Heart left ventricle (tissue), 16 donors: ENCODE measurements around the gene UBE2H. TPM values are rescaled to one million over a fixed set of nuclear protein-coding genes. Genes with fewer than 3 reads are reported as not detected.
A peak's percentile ranks its signal among the peaks of the same experiment; 100 is the strongest.

ENCODE experiments used
- ATAC-seq, 4 donors: fragments of 200-7000 bp; cut with Tn5 transposase; one replicate each; pipeline ENCODE4 v1.9.1; 2020 to 2022; ENCODE audit warnings: moderate library complexity in 4 of 4, mild to moderate bottlenecking in 3 of 4, moderate number of reproducible peaks in 1 of 4
- DNase-seq, 5 donors: peaks; one replicate each; pipeline ENCODE4 v3.0.0-alpha.2; 2020
- H3K27ac ChIP-seq, 12 donors: fragments of 200-600 bp; sonication (generic) in 4 of 12; one replicate each; pipeline versions ENCODE4 v1.5.0 to v1.8.0; 2016 to 2022; ENCODE audit warnings: mild to moderate bottlenecking in 2 of 12
- H3K27me3 ChIP-seq, 9 donors: fragments of 200-600 bp; sonication (generic) in 2 of 9; one replicate each; pipeline versions ENCODE4 v1.5.1 to v1.8.0; 2016 to 2022; ENCODE audit warnings: mild to moderate bottlenecking in 3 of 9
- H3K36me3 ChIP-seq, 9 donors: fragments of 200-600 bp; sonication (generic) in 2 of 9; one replicate each; pipeline versions ENCODE4 v1.5.0 to v1.8.0; 2018 to 2022; ENCODE audit warnings: mild to moderate bottlenecking in 2 of 9
- H3K4me1 ChIP-seq, 12 donors: fragments of 200-600 bp; sonication (generic) in 4 of 12; one replicate each; pipeline versions ENCODE4 v1.5.0 to v1.8.0; 2016 to 2022; ENCODE audit warnings: mild to moderate bottlenecking in 3 of 12
- H3K4me3 ChIP-seq, 12 donors: fragments of 200-600 bp; sonication (generic) in 4 of 12; one replicate each; pipeline versions ENCODE4 v1.5.0 to v1.8.0; 2017 to 2022; ENCODE audit warnings: mild to moderate bottlenecking in 9 of 12, moderate library complexity in 4 of 12
- H3K9me3 ChIP-seq, 12 donors: fragments of 200-600 bp; sonication (generic) in 4 of 12; one replicate each; pipeline versions ENCODE4 v1.5.0 to v1.8.0; 2016 to 2022; ENCODE audit warnings: mild to moderate bottlenecking in 1 of 12
- CTCF ChIP-seq, 12 donors: fragments of 200-600 bp; sonication (generic) in 4 of 12; IDR thresholded peaks; one replicate each; pipeline versions ENCODE4 v1.5.0 to v1.8.0; 2018 to 2022; ENCODE audit warnings: antibody characterized with exemption in 12 of 12, mild to moderate bottlenecking in 5 of 12
- POLR2A ChIP-seq, 2 donors: fragments of 450-650 bp; IDR thresholded peaks; one replicate each; pipeline ENCODE4 v1.6.1; 2017; ENCODE audit warnings: antibody characterized with exemption in 2 of 2, mild to moderate bottlenecking in 2 of 2, moderate library complexity in 2 of 2
- WGBS, 4 donors: extraction: QIAGEN DNeasy Blood & Tissue Kit in 2 of 4; methylation state at CpG; one replicate each; pipeline versions ENCODE4 v1.1.5 to v1.1.7; 2013 to 2018; 5-methylcytosine and 5-hydroxymethylcytosine counted together
- intact Hi-C, 10 donors: fragments of 100-400 bp; cut with DNase I; formaldehyde crosslinking; loops; one replicate each; pipeline versions ENCODE4 v1.11.1 to v1.14.2; 2022
- polyA plus RNA-seq, 2 donors: library from polyadenylated mRNA; stranded (reverse); fragments of 200-250 nt; gene quantifications; one replicate each; pipeline ENCODE4 v1.2.3, GENCODE V29; 2013
- total RNA-seq, 9 donors: library from RNA; depleted of rRNA in 2 of 9; stranded (reverse); fragments of >200 nt in 2 of 9; fragmentation: NEBNext Ultra II Directional in 3 of 9; extraction: Animal tissue kit (Norgen Biotek cat#: 25700) in 3 of 9; gene quantifications; one replicate each; pipeline versions ENCODE4 v1.1.0 to v1.2.4, GENCODE V29; 2016 to 2023
- donor health status: ischemic (EF 13 %, LVEDD 7.1; RV severe dilation, severe dysfunction).
- donor health status: healthy with polysubstance abuse.
- donor health status: DM: no; HTN: yes; CAD: no.
- donor health status: DM: no; HTN: no; CAD: no.
- donor health status: ischemic (EF 25% LVEDD 6.9; RV normal size, moderate dysfunction).
- donor health status: ischemic (EF 25% LVEDD 5.7; RV mildly dilated, moderate dysfunction).
- donor health status: healthy.
- donor health status: DM: yes; HTN: yes; CAD: no.
- donor health status: ischemic (EF 35%, LVEDD 5.7; RV mildly dilated, moderate dysfunction).
- donor health status: nonischemic (EF 11% LVEDD 7.7; RV severe dilation, severe dysfunction).
- donor health status: DM: yes; HTN: yes; CAD: no.
- donor health status: PGD.
- donor health status: ischemic (EF 29% LVEDD 5.4; RV normal size, mild dysfunction).
- donor health status: nonischemic (EF 23%, LVEDD 6.1; RV moderate dilation, normal function).

The UBE2H gene
- total and polyA plus RNA-seq, 11 donors, result 46.5 to 219 (median 112) TPM

DNA sequence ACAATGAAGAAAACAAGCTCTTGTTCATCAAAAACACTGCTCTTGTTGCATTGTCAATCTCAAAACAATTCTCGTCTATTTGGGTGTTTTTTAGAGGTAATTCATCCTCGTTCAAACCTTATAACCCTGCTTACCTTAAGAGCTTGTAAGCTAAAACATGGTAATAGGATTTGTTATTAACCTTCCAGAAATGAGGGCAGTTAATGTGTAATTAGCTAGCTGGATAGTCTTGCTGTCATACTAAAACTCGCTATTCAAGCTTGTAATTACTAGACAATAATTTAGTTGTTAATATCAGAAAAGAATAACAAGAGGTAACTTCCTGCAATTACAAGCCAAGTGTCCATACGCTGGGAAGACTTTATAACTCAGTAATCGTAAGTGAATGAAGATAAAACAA, 101.6 kb downstream of the UBE2H start:
- no peaks in the 10 kb centered on the region for H3K9me3 ChIP-seq
- H3K27me3 ChIP-seq, result no peaks in the 10 kb centered on the region
- intact Hi-C loops, result no loop called here
- no peak overlapping the region for H3K4me3 ChIP-seq
- no peak overlapping the region for H3K27ac ChIP-seq
- DNase-seq (no peak), ATAC-seq (no peak)
- H3K4me1 ChIP-seq, result peaks cover 3 to 67% (median 41%) of the 10 kb centered on the region in 12 donors
- TF ChIP-seq CTCF (IDR thresholded peaks at IDR 0.05), result no peak
- TF ChIP-seq POLR2A (IDR thresholded peaks at IDR 0.05), result no peak
- H3K36me3 ChIP-seq, result peaks cover 0 to 14% (median 5%) of the 10 kb centered on the region in 9 donors
- WGBS, 4 donors, result 79 to 84% (median 82%) methylated on average over 5 of the region's 5 CpGs

- H3K4me3 ChIP-seq, result no peak overlapping the region
- no peak for ATAC-seq
- peaks cover 0 to 73% (median 48%) of the 10 kb centered on the region in 12 donors for H3K4me1 ChIP-seq
- H3K9me3 ChIP-seq, result no peaks in the 10 kb centered on the region
- peak overlapping the region in 1 of 12 donors; percentile 21 for H3K27ac ChIP-seq
- TF ChIP-seq CTCF (IDR thresholded peaks at IDR 0.05) (no peak), POLR2A (IDR thresholded peaks at IDR 0.05) (no peak)
- intact Hi-C loops, result loop anchor here in 1 of 10 donors (10.0 kb wide), 1 partner anchor 96 kb away; no protein-coding TSS in a partner anchor
- peaks cover 0 to 6% (median 0%) of the 10 kb centered on the region in 9 donors for H3K36me3 ChIP-seq
- DNase-seq, result no peak
- 76 to 83% (median 78%) methylated on average over 2 of the region's 2 CpGs for WGBS, 4 donors
- no peaks in the 10 kb centered on the region for H3K27me3 ChIP-seq
Measured at GRCh38 chr7:129848436-129848835, 104.3 kb downstream of the UBE2H start.

- TF ChIP-seq CTCF (IDR thresholded peaks at IDR 0.05) (no peak), POLR2A (IDR thresholded peaks at IDR 0.05) (no peak)
- ATAC-seq, result no peak
- intact Hi-C loops, result loop anchor here in 1 of 10 donors (10.0 kb wide), 1 partner anchor 99 kb away; no protein-coding TSS in a partner anchor
Measured at GRCh38 chr7:129845972-129846327, 106.8 kb downstream of the UBE2H start.

GRCh38 chr7:129845178-129845971, 107.4 kb downstream of the UBE2H start:
- Histone ChIP-seq H3K36me3 (peaks cover 0 to 6% (median 0%) of the 10 kb centered on the region in 9 donors), H3K9me3 (no peaks in the 10 kb centered on the region), H3K4me3 (no peak overlapping the region), H3K4me1 (peaks cover 2 to 78% (median 53%) of the 10 kb centered on the region in 12 donors), H3K27me3 (no peaks in the 10 kb centered on the region), H3K27ac (peak overlapping the region in 9 of 12 donors; percentile 6 to 67 (median 40))
- intact Hi-C loops, result loop anchor here in 1 of 10 donors (10.0 kb wide), 1 partner anchor 99 kb away; no protein-coding TSS in a partner anchor
- ATAC-seq, result peak; percentile 17 to 58 (median 34)
- no peak for DNase-seq
- WGBS, 4 donors, result 42 to 51% (median 44%) methylated on average over 3 of the region's 3 CpGs
- TF ChIP-seq POLR2A (IDR thresholded peaks at IDR 0.05) (no peak), CTCF (IDR thresholded peaks at IDR 0.05) (no peak)

More at GRCh38 chr7:129845972-129846327, 106.8 kb downstream of the UBE2H start:
- Histone ChIP-seq H3K4me3 (no peak overlapping the region), H3K4me1 (peaks cover 0 to 78% (median 47%) of the 10 kb centered on the region in 12 donors), H3K36me3 (peaks cover 0 to 6% (median 0%) of the 10 kb centered on the region in 9 donors), H3K9me3 (no peaks in the 10 kb centered on the region), H3K27ac (peak overlapping the region in 9 of 12 donors; percentile 4 to 67 (median 33)), H3K27me3 (no peaks in the 10 kb centered on the region)
- WGBS, 4 donors, result 91 to 100% (median 96%) methylated on average over 1 of the region's 1 CpG
- DNase-seq, result no peak
